Measurements from ENCODE around the gene C14orf119. TPM values are rescaled to one million over a fixed set of nuclear protein-coding genes. Genes with fewer than 3 reads are reported as not detected.

Gene C14orf119
- total and polyA plus RNA-seq, 9 of the 15 experiments (the other 6 are each of a cell fraction or from before 2014, with no cell fraction given) = 36.7 to 251 (median 51.8) TPM

DNA sequence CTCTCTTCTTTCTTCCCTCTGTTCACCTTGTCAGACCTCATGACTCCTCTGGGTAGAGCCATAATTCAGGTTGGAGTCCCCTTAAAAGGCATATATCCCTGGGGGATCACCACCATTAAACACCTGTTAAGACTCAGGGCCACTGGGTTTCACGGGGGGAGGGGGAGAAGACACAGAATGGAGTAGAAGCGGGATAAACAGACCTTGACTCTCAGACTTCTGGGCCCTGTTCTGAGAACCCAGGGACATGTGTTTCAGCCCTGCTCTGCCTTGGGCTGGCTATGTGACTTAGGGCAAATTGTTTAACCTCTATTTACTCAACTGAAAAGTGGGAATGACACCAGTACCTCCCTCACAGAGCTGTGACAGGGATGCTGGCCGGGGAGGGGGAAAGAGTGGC lies 42.6 kb upstream of the C14orf119 start:
- H3K4me3 ChIP-seq = no peak overlapping the region
- no peaks in the 10 kb centered on the region; the same call in 2 of the 3 replicates for H3K79me2 ChIP-seq (ENCODE audit: control insufficient read depth, insufficient read depth, low read length)
- H2AFZ ChIP-seq (ENCODE audit: low read depth, low read length) = no peak overlapping the region
- H3K4me1 ChIP-seq (replicated peaks in 1 of 2; ENCODE audit: control insufficient read depth in 2 of 2, insufficient read depth in 2 of 2, low read length in 2 of 2) = peaks cover 11 to 42% of the 10 kb centered on the region in 2 experiments
- H4K20me1 ChIP-seq (replicated peaks; ENCODE audit: control insufficient read depth, insufficient read depth, low read length) = no peaks in the 10 kb centered on the region
- no peak overlapping the region for H3K9ac ChIP-seq (ENCODE audit: insufficient read depth in 1 of 2, low read depth in 2 of 2, low read length in 2 of 2)
- no peak for ATAC-seq
- no peak overlapping the region for H3K27ac ChIP-seq (ENCODE audit: extremely low read depth, low read depth, low read length)
- no TSS peak for BruUV-seq (replicated peaks)
- no peaks in the 10 kb centered on the region for H3K9me1 ChIP-seq (ENCODE audit: control insufficient read depth, insufficient read depth, low read length)
- no peaks in the 10 kb centered on the region for H3K9me3 ChIP-seq (replicated peaks; ENCODE audit: control insufficient read depth, insufficient read depth, low read depth, low read length)
- WGBS (ENCODE audit: insufficient coverage, low coverage, missing lambda C conversion rate) = 83% methylated on average over 2 of the region's 3 CpGs
- no peak for DNase-seq (ENCODE audit: extremely low read depth in 1 of 4, low spot score in 3 of 4)
- intact Hi-C loops (cut with micrococcal nuclease) (loop anchor here (1.0 kb wide), 1 partner anchor 58 kb away; no protein-coding TSS in a partner anchor), in situ Hi-C loops (cut with MboI) (loop anchor here (5.0 kb wide), 1 partner anchor 75 kb away; no protein-coding TSS in a partner anchor)
- H3K4me2 ChIP-seq (ENCODE audit: insufficient read depth, low read length) = no peak overlapping the region
- H3K27me3 ChIP-seq (ENCODE audit: control insufficient read depth in 2 of 2, insufficient read depth in 2 of 2, low read length in 2 of 2) = no peaks in the 10 kb centered on the region
- peak; percentile 42 for FAIRE-seq
- peaks cover 5% of the 10 kb centered on the region; the same call in 1 of the 3 replicates for H3K36me3 ChIP-seq (ENCODE audit: control insufficient read depth, insufficient read depth, low read length)
- ChIA-PET CTCF (ENCODE audit: low intra/inter-chr PET ratio) (interaction anchor here (1.8 to 9.2 kb wide), 3 partner anchors 57 to 79 kb away, joined by 11 to 141 read pairs (median 45); no protein-coding TSS in a partner anchor), POLR2A (interaction anchor here (0.6 to 1.5 kb wide), 2 partner anchors 68 to 84 kb away, joined by 3 to 5 read pairs; no protein-coding TSS in a partner anchor)
- TF ChIP-seq MTA3 (IDR thresholded peaks at IDR 0.05; ENCODE audit: borderline replicate concordance) (no peak), PPARD (CRISPR knock-in tag; IDR thresholded peaks at IDR 0.05) (no peak), BRD9 (IDR thresholded peaks at IDR 0.05; ENCODE audit: low read depth, partially characterized antibody) (no peak), NR2C2 (CRISPR knock-in tag; IDR thresholded peaks at IDR 0.05) (no peak), NR2C2 (tag; IDR thresholded peaks at IDR 0.05) (no peak)
- TF ChIP-seq, protein P1, sequence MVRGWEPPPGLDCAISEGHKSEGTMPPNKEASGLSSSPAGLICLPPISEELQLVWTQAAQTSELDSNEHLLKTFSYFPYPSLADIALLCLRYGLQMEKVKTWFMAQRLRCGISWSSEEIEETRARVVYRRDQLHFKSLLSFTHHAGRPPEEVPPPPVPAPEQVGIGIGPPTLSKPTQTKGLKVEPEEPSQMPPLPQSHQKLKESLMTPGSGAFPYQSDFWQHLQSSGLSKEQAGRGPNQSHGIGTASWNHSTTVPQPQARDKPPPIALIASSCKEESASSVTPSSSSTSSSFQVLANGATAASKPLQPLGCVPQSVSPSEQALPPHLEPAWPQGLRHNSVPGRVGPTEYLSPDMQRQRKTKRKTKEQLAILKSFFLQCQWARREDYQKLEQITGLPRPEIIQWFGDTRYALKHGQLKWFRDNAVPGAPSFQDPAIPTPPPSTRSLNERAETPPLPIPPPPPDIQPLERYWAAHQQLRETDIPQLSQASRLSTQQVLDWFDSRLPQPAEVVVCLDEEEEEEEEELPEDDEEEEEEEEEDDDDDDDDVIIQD (CRISPR knock-in tag; IDR thresholded peaks at IDR 0.05) = no peak

All from K562 (cell line).